COLO829 (cell line): ENCODE results near the gene SUSD3.

Source experiments
- DNase-seq: peaks from one replicate; pipeline ENCODE4 v3.0.0; 2012; ENCODE audit warnings: low spot score

The SUSD3 gene

GRCh38 chr9:93053781-93054331, 4.6 kb upstream of the SUSD3 start:
- no peak for DNase-seq

GRCh38 chr9:93054758-93055704, 3.5 kb upstream of the SUSD3 start:
- no peak for DNase-seq

GRCh38 chr9:93057042-93057702, 1.3 kb upstream of the SUSD3 start:
- DNase-seq, result no peak

GRCh38 chr9:93057703-93058354, 672 bp upstream of the SUSD3 start:
- DNase-seq, result no peak

GRCh38 chr9:93059011-93059714, 662 bp downstream of the SUSD3 start:
- no peak for DNase-seq

GRCh38 chr9:93059715-93060578, 1.4 kb downstream of the SUSD3 start:
- no peak for DNase-seq

- DNase-seq, result no peak
Observed at GRCh38 chr9:93060746-93061259, 2.3 kb downstream of the SUSD3 start.

- DNase-seq, result no peak
Observed at GRCh38 chr9:93061260-93061751, 2.8 kb downstream of the SUSD3 start.

- no peak for DNase-seq
Observed at GRCh38 chr9:93061791-93062763, 3.6 kb downstream of the SUSD3 start.

- DNase-seq, result no peak
Observed at GRCh38 chr9:93064392-93065134, 6.1 kb downstream of the SUSD3 start.

- DNase-seq, result no peak
Observed at GRCh38 chr9:93065135-93065720, 6.7 kb downstream of the SUSD3 start.

GRCh38 chr9:93066978-93067603, 8.6 kb downstream of the SUSD3 start:
- DNase-seq, result no peak

GRCh38 chr9:93068956-93069355, 10.5 kb downstream of the SUSD3 start:
- no peak for DNase-seq

GRCh38 chr9:93071464-93071863, 13.0 kb downstream of the SUSD3 start:
- DNase-seq, result peak; percentile 48

GRCh38 chr9:93072383-93072795, 13.9 kb downstream of the SUSD3 start:
- no peak for DNase-seq

- no peak for DNase-seq
Observed at GRCh38 chr9:93076101-93076791, 17.7 kb downstream of the SUSD3 start.

- DNase-seq, result no peak
Observed at GRCh38 chr9:93076792-93077128, 18.3 kb downstream of the SUSD3 start.
